Lower lobe of right lung (tissue), 1 donor: Measurements from ENCODE around the gene SCN1A. TPM values are rescaled to one million over a fixed set of nuclear protein-coding genes. Genes with fewer than 3 reads are reported as not detected.

Experiments
- total RNA-seq: library from RNA; stranded (reverse); fragmentation: NEBNext Ultra II Directional; extraction: Animal tissue kit (Norgen Biotek cat#: 25700); gene quantifications from one replicate; pipeline ENCODE4 v1.2.1, GENCODE V29; 2021
- donor health status: DM: no; HTN: yes; CAD: no; lungs with severe emphysema.

The SCN1A gene
- total RNA-seq, 1 donor from 2014 or later: 19.1 TPM

Other genes with a start within 250 kb of the SCN1A start
- 25.8 TPM for gene TTC21B, start 174.2 kb downstream of the SCN1A start, total RNA-seq
- gene SCN9A, start 247.9 kb upstream of the SCN1A start, total RNA-seq: 13.6 TPM